Uterus (tissue), 2 donors: ENCODE measurements around the gene SLC6A9.

ENCODE experiments used
- POLR2A ChIP-seq, 2 donors: fragments of 450-650 bp; IDR thresholded peaks; one replicate each; pipeline ENCODE4 v1.6.1; 2016; ENCODE audit warnings: antibody characterized with exemption in 2 of 2, mild to moderate bottlenecking in 1 of 2, moderate library complexity in 1 of 2
- TF ChIP-seq, protein P1 (sequence below), 4 experiments: fragments of 200-600 bp in 2 of 4; fragments of 450-650 bp in 2 of 4; sonication (generic) in 2 of 4; IDR thresholded peaks; one replicate each; pipeline ENCODE4 v1.5.1; 2016 to 2019; ENCODE audit warnings: antibody characterized with exemption in 4 of 4, mild to moderate bottlenecking in 2 of 4, moderate library complexity in 1 of 4

DNA sequence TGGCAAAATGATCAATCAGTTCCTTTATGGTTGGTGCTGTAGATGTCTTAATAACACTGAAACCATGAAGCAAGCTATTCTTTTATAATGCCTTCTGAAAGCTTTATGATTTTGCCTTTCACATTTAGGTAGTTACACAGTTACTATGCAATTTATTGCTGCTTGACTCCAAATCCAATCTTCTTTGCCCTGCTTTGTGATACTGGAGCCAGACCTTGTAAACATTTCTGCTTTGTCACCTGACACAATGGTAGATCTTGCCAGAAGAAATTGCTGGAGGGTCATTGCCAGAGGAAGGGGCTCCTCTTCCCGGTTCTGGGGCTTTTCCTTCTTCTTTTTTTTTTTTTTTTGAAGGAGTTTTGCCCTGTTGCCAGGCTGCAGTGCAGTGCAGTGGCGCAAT is 46.8 kb upstream of the SLC6A9 start:
- TF ChIP-seq, protein P1, sequence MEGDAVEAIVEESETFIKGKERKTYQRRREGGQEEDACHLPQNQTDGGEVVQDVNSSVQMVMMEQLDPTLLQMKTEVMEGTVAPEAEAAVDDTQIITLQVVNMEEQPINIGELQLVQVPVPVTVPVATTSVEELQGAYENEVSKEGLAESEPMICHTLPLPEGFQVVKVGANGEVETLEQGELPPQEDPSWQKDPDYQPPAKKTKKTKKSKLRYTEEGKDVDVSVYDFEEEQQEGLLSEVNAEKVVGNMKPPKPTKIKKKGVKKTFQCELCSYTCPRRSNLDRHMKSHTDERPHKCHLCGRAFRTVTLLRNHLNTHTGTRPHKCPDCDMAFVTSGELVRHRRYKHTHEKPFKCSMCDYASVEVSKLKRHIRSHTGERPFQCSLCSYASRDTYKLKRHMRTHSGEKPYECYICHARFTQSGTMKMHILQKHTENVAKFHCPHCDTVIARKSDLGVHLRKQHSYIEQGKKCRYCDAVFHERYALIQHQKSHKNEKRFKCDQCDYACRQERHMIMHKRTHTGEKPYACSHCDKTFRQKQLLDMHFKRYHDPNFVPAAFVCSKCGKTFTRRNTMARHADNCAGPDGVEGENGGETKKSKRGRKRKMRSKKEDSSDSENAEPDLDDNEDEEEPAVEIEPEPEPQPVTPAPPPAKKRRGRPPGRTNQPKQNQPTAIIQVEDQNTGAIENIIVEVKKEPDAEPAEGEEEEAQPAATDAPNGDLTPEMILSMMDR (IDR thresholded peaks at IDR 0.05), result no peak
- no peak for TF ChIP-seq POLR2A (IDR thresholded peaks at IDR 0.05)
